DND-41 (cell line): Measurements from ENCODE around the gene R3HDM4.

Source experiments
- CTCF ChIP-seq: IDR thresholded peaks from 2 replicates; pipeline ENCODE4 v1.5.1; 2012; ENCODE audit warnings: borderline replicate concordance, low read length, moderate library complexity, mild to moderate bottlenecking; ENCODE audit not compliant: poor library complexity, severe bottlenecking; ENCODE audit errors: extremely low read depth
- EZH2 ChIP-seq: IDR thresholded peaks from 3 replicates; pipeline ENCODE4 v1.6.1; 2012; ENCODE audit warnings: borderline replicate concordance, low read depth, mild to moderate bottlenecking, moderate library complexity, low read length, inconsistent platforms; ENCODE audit not compliant: severe bottlenecking

DNA sequence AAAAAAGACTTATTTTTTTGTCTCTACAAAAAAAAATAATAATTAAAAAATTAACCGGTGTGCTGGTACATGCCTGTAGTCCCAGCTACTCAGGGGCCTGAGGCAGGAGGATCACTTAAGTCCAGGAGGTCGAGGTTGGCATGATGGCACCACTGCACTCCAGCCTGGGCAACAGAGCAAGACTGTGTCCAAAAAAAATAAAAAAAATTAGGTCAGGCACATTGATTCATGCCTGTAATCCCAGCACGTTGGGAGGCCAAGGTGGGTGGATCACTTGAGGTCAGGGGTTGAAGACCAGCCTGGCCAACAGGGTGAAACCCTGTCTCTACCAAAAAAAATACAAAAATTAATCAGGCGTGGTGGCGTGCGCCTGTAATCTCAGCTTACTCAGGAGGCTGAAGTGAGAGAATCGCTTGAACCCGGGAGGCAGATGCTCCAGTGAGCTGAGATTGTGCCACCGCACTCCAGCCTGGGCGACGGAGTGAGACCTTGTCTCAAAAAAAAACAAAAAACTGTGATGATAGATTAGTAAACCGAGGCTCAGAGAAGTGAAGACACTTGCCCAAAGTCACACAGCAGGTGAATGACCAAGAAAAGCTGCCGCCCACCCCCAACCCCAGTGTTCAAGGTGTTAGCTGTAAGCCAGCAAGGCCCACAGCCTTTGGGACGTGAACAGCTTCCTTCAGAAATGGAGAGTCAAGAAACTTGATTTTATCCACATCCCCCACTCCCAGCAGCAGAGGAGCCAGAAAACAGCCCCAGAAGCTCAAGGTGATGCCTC lies 10.4 kb downstream of the R3HDM4 start:
- TF ChIP-seq CTCF (no peak), EZH2 (no peak)
